ENCODE measurements around the gene ZNF444. TPM values are rescaled to one million over a fixed set of nuclear protein-coding genes. Genes with fewer than 3 reads are reported as not detected.

The ZNF444 gene
- polyA plus RNA-seq, 2 of the 4 experiments (the other 2 are of a cell fraction): 16.5 to 26.2 TPM

- TF ChIP-seq BCL3 (IDR thresholded peaks at IDR 0.05) (no peak), ZFP36 (IDR thresholded peaks at IDR 0.05; ENCODE audit: borderline replicate concordance, partially characterized antibody) (no peak), NR3C1 (IDR thresholded peaks at IDR 0.05) (no peak)
Measured at GRCh38 chr19:56132316-56132822, 8.7 kb upstream of the ZNF444 start (continued).

DNA sequence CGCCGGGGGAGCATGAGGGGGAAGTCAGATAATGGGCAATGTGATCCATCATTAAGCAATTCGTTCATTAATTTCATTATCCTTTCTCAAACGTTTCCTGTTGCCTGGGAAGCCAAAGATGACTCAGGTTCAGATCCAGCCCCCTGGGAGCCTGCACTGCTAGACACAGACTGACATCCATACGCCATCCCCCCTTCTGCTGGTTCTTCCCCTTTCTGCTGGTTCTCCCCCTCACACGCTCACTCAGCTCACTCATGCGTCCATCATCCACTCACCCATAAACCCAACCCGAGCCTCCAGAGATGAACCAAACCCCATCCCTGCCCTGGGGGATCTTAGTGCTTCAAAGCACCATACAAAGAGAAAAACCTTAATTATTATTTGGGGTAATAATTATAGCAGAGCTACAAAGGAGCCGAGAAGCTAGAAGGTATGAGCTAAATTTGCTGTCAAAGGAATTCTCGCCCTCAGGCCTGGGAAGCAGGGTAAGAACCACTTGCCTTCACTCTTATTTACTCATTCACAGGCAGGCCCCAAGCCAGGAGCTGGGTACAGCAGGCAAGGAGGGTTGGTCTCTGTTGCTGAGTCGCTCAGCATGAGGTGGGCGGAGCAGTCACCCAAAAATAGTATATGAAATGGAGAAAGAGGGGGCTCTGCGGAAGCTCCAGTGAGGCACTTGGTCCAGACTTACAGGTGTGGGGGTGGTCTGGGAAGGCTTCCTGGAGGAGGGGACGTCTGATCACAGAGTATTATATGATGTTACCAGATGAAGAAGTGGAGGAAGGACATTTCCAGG lies 7.0 kb upstream of the ZNF444 start:
- CTCF ChIA-PET: interaction anchor here (0.8 to 2.3 kb wide), 6 partner anchors 8 to 68 kb away, joined by 3 to 6 read pairs (median 3); no protein-coding TSS in a partner anchor
- H3K27ac ChIP-seq: no peak overlapping the region

GRCh38 chr19:56134654-56134921 lies 6.5 kb upstream of the ZNF444 start:
- H3K9me3 ChIP-seq: no peaks in the 10 kb centered on the region
- ATAC-seq: no peak
- no peak for DNase-seq (ENCODE audit: low read depth in 1 of 2, low spot score in 1 of 2)
- WGBS (ENCODE audit: missing lambda C conversion rate): 73% methylated on average over 5 of the region's 5 CpGs
- CTCF ChIA-PET: interaction anchor here (0.6 to 1.7 kb wide), 6 partner anchors 10 to 388 kb away, joined by 3 to 4 read pairs (median 3); no protein-coding TSS in a partner anchor
- POLR2A ChIA-PET: interaction anchor here (0.6 to 2.2 kb wide), 2 partner anchors 14 to 1964 kb away, joined by 3 to 10 read pairs; partner anchors contain the start of gene ZNF787
- peaks cover 13% of the 10 kb centered on the region; the same call in 2 of the 3 replicates for H3K4me1 ChIP-seq
- H3K4me3 ChIP-seq: no peak overlapping the region
- TF ChIP-seq CHD2 (IDR thresholded peaks at IDR 0.05; ENCODE audit: low read length, partially characterized antibody) (no peak), GATA3 (IDR thresholded peaks at IDR 0.05; ENCODE audit: borderline replicate concordance) (no peak), FOSB (CRISPR knock-in tag; IDR thresholded peaks at IDR 0.05) (no peak), HDAC2 (IDR thresholded peaks at IDR 0.05) (no peak), RFX5 (IDR thresholded peaks at IDR 0.05) (no peak), FOXS1 (CRISPR knock-in tag; IDR thresholded peaks at IDR 0.05) (no peak), ZFP36 (IDR thresholded peaks at IDR 0.05; ENCODE audit: borderline replicate concordance, partially characterized antibody) (no peak), ZNF302 (CRISPR knock-in tag; IDR thresholded peaks at IDR 0.05) (no peak), PBX3 (IDR thresholded peaks at IDR 0.05) (no peak)
- no peak overlapping the region for H3K27ac ChIP-seq
- H3K4me2 ChIP-seq: no peak overlapping the region
- no peak for FAIRE-seq

More for the DNA sequence above, 7.0 kb upstream of the ZNF444 start:
- TF ChIP-seq NR3C1 (IDR thresholded peaks at IDR 0.05): no peak
- TF ChIP-seq, protein P1, sequence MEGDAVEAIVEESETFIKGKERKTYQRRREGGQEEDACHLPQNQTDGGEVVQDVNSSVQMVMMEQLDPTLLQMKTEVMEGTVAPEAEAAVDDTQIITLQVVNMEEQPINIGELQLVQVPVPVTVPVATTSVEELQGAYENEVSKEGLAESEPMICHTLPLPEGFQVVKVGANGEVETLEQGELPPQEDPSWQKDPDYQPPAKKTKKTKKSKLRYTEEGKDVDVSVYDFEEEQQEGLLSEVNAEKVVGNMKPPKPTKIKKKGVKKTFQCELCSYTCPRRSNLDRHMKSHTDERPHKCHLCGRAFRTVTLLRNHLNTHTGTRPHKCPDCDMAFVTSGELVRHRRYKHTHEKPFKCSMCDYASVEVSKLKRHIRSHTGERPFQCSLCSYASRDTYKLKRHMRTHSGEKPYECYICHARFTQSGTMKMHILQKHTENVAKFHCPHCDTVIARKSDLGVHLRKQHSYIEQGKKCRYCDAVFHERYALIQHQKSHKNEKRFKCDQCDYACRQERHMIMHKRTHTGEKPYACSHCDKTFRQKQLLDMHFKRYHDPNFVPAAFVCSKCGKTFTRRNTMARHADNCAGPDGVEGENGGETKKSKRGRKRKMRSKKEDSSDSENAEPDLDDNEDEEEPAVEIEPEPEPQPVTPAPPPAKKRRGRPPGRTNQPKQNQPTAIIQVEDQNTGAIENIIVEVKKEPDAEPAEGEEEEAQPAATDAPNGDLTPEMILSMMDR (IDR thresholded peaks at IDR 0.05): no peak
- TF ChIP-seq ESRRA (IDR thresholded peaks at IDR 0.05; ENCODE audit: borderline replicate concordance, low read length): no peak
- TF ChIP-seq ZFP36 (IDR thresholded peaks at IDR 0.05; ENCODE audit: borderline replicate concordance, partially characterized antibody): peak; percentile 65
- POLR2A ChIA-PET: interaction anchor here (2.2 kb wide), 1 partner anchor 13 kb away, joined by 10 read pairs; the partner anchor contains the start of gene ZNF787
- peak in 1 of 2 experiments; percentile 32 for DNase-seq (ENCODE audit: low read depth in 1 of 2, low spot score in 1 of 2)
- WGBS (ENCODE audit: missing lambda C conversion rate): 71% methylated on average over 14 of the region's 14 CpGs
- H3K4me1 ChIP-seq: peaks cover 13% of the 10 kb centered on the region; the same call in 2 of the 3 replicates
- FAIRE-seq: no peak
- ATAC-seq: peak in 1 of 2 experiments; percentile 48; a peak in 3 of 6 replicates
- H3K4me3 ChIP-seq: no peak overlapping the region
- no peaks in the 10 kb centered on the region for H3K9me3 ChIP-seq
- H3K4me2 ChIP-seq: no peak overlapping the region

DNA sequence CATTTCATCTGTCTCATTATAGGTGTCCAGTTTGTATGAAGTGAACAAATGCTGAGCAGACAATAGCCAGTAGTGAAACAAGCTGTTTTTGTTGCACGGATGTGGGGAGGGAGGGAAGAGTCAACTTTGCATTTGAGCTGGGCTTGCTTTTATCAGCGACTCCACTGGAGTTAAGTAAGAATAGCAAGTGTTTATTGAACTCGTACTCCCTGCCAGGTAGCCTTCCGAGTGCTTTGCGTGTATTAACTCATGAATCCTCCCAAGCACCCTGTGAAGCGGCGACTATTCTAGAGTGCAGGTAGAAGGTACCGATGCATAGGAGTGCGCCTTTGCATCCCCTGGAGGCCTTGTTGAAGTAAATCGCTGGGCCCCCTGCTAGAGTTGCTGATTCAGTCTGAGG lies 4.7 kb upstream of the ZNF444 start:
- Histone ChIP-seq H3K4me3 (no peak overlapping the region), H3K4me2 (no peak overlapping the region), H3K4me1 (peaks cover 18% of the 10 kb centered on the region; the same call in 2 of the 3 replicates), H3K27ac (no peak overlapping the region), H3K9me3 (no peaks in the 10 kb centered on the region)
- no peak for DNase-seq (ENCODE audit: low read depth in 1 of 2, low spot score in 1 of 2)
- ATAC-seq: no peak
- CTCF ChIA-PET: interaction anchor here (1.0 to 1.9 kb wide), 3 partner anchors 14 to 60 kb away, joined by 3 to 5 read pairs (median 3); no protein-coding TSS in a partner anchor
- peak; percentile 38 for TF ChIP-seq MAFK (IDR thresholded peaks at IDR 0.05; ENCODE audit: partially characterized antibody)
- TF ChIP-seq EHMT2 (IDR thresholded peaks at IDR 0.05; ENCODE audit: low read depth): no peak
- no peak for TF ChIP-seq HOXA7 (CRISPR knock-in tag; IDR thresholded peaks at IDR 0.05)
- no peak for TF ChIP-seq RFX5 (IDR thresholded peaks at IDR 0.05)
- no peak for FAIRE-seq
- 89% methylated on average over 10 of the region's 10 CpGs for WGBS (ENCODE audit: missing lambda C conversion rate)
- POLR2A ChIA-PET: interaction anchor here (0.6 to 1.8 kb wide), 2 partner anchors 15 to 485 kb away, joined by 3 to 7 read pairs; partner anchors contain the start of gene ZNF787

Measured in A549 (cell line).